PC-9 (cell line): ENCODE data around the gene TMEM43. TPM values are rescaled to one million over a fixed set of nuclear protein-coding genes. Genes with fewer than 3 reads are reported as not detected.

Experiments
- BruUV-seq: library from RNA; stranded (reverse); fragments of 400-500 nt; replicated peaks from 2 replicates; lab custom pipeline; 2021; lab: Mats Ljungman, UMichigan
- CTCF ChIA-PET: fragments of 300-600 bp; sonication (Branson Sonifier 250); formaldehyde crosslinking; loops from one replicate; lab custom pipeline; 2022; ENCODE audit warnings: antibody characterized with exemption; lab: Charles Lee
- POLR2A ChIA-PET: fragments of 300-600 bp; sonication (Branson Sonifier 250); formaldehyde crosslinking; loops from one replicate; lab custom pipeline; 2022; ENCODE audit warnings: antibody characterized with exemption; ENCODE audit not compliant: unreplicated experiment; lab: Charles Lee
- DNase-seq, 2 experiments: peaks; one replicate each; pipeline versions ENCODE4 v3.0.0 to v3.0.0-alpha.2; 2015 to 2022; ENCODE audit warnings: mixed read lengths in 1 of 2
- H2AFZ ChIP-seq: fragments of 200-600 bp; sonication (generic); 2 replicates; pipeline ENCODE4 v1.8.1; 2017; ENCODE audit warnings: antibody characterized with exemption
- H3F3A ChIP-seq: fragments of 200-600 bp; sonication (generic); 2 replicates; pipeline ENCODE4 v1.8.1; 2017; ENCODE audit warnings: antibody characterized with exemption, mild to moderate bottlenecking, low read depth; ENCODE audit not compliant: insufficient read depth
- H3K27ac ChIP-seq: fragments of 200-600 bp; sonication (generic); 2 replicates; pipeline ENCODE4 v1.6.1; 2016; ENCODE audit warnings: mixed run types
- H3K27me3 ChIP-seq: fragments of 200-600 bp; sonication (generic); 2 replicates; pipeline ENCODE4 v1.6.1; 2016; ENCODE audit warnings: low read depth, mixed run types; ENCODE audit not compliant: insufficient read depth
- H3K36me3 ChIP-seq: fragments of 200-600 bp; sonication (generic); 2 replicates; pipeline ENCODE4 v1.6.1; 2016; ENCODE audit warnings: low read depth, mixed run types
- H3K4me1 ChIP-seq: fragments of 200-600 bp; sonication (generic); replicated peaks from 2 replicates; pipeline ENCODE4 v1.6.1; 2016; ENCODE audit warnings: mixed run types; ENCODE audit not compliant: insufficient read depth
- H3K4me2 ChIP-seq: fragments of 200-600 bp; sonication (generic); 2 replicates; pipeline ENCODE4 v1.6.1; 2017; ENCODE audit warnings: mixed run types
- H3K4me3 ChIP-seq: fragments of 200-600 bp; sonication (generic); 2 replicates; pipeline ENCODE4 v1.6.1; 2016; ENCODE audit warnings: mixed run types
- H3K79me2 ChIP-seq: fragments of 200-600 bp; sonication (generic); 2 replicates; pipeline ENCODE4 v1.6.1; 2017; ENCODE audit warnings: low read depth, mixed run types
- H3K9me2 ChIP-seq: fragments of 200-600 bp; sonication (generic); 2 replicates; pipeline ENCODE4 v1.8.1; 2017; ENCODE audit warnings: mild to moderate bottlenecking; ENCODE audit not compliant: insufficient read depth
- H3K9me3 ChIP-seq: fragments of 200-600 bp; sonication (generic); 2 replicates; pipeline ENCODE4 v1.8.1; 2016; ENCODE audit warnings: low read depth; ENCODE audit not compliant: insufficient read depth
- H4K20me1 ChIP-seq: fragments of 200-600 bp; sonication (generic); 2 replicates; pipeline ENCODE4 v1.8.1; 2017; ENCODE audit not compliant: insufficient read depth
- EZH2 ChIP-seq: fragments of 200-600 bp; sonication (generic); IDR thresholded peaks from 2 replicates; pipeline ENCODE4 v1.8.0; 2017; ENCODE audit warnings: antibody characterized with exemption, low read depth
- intact Hi-C: fragments of 100-400 bp; cut with micrococcal nuclease; formaldehyde crosslinking; loops from one replicate; pipeline ENCODE4 v1.10.0; 2022; ENCODE audit not compliant: unreplicated experiment
- total RNA-seq: library from RNA; stranded (reverse); gene quantifications from 2 replicates; pipeline ENCODE4 v1.2.3, GENCODE V29; 2021
- TF ChIP-seq, protein P1 (sequence below): fragments of 200-600 bp; sonication (generic); conservative IDR thresholded peaks from 2 replicates; pipeline ENCODE4 v1.6.1; 2017; ENCODE audit warnings: mixed run types, antibody characterized with exemption, mild to moderate bottlenecking, moderate library complexity

TMEM43 gene
- total RNA-seq, 1 experiment from 2014 or later: 64.7 TPM

DNA sequence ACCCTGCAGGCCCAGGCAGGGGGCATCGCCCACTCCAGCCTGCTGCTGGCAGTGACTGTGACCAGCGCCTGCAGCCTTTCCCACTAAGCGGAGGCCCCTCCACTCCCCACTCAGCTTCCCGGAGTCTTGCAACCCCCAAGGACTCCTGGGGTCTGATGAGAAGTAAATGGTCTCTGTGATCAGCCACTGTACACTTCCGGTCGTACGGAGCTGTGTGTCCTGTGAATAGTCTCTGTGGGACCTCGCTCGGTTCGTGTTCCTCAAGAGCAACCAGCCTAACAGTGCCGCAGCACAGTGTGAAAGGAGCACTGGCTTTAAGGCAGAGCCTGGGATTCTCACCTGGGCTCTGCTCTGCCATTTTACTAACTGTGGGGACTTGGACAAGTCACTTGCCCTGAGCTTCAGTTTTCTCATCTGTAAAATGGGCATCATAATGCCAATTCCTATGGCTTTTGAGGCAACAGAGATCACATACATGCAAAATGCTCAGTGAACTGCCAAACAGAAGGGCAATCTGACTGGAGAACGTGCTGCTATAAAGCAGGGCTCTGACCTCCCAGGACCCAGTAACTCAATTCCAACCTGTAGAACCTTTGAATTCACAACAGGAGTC is 26.7 kb downstream of the TMEM43 start:
- TF ChIP-seq, protein P1, sequence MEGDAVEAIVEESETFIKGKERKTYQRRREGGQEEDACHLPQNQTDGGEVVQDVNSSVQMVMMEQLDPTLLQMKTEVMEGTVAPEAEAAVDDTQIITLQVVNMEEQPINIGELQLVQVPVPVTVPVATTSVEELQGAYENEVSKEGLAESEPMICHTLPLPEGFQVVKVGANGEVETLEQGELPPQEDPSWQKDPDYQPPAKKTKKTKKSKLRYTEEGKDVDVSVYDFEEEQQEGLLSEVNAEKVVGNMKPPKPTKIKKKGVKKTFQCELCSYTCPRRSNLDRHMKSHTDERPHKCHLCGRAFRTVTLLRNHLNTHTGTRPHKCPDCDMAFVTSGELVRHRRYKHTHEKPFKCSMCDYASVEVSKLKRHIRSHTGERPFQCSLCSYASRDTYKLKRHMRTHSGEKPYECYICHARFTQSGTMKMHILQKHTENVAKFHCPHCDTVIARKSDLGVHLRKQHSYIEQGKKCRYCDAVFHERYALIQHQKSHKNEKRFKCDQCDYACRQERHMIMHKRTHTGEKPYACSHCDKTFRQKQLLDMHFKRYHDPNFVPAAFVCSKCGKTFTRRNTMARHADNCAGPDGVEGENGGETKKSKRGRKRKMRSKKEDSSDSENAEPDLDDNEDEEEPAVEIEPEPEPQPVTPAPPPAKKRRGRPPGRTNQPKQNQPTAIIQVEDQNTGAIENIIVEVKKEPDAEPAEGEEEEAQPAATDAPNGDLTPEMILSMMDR: no peak
- TF ChIP-seq EZH2: no peak
- Histone ChIP-seq H3F3A (no peaks in the 10 kb centered on the region; the same call in 1 of the 2 replicates), H3K36me3 (peaks cover 6% of the 10 kb centered on the region; the same call in 1 of the 2 replicates), H3K4me2 (no peak overlapping the region), H3K9me2 (no peaks in the 10 kb centered on the region), H3K9me3 (no peaks in the 10 kb centered on the region), H3K4me1 (no peaks in the 10 kb centered on the region), H4K20me1 (no peaks in the 10 kb centered on the region), H3K79me2 (no peaks in the 10 kb centered on the region), H3K4me3 (no peak overlapping the region), H3K27me3 (no peaks in the 10 kb centered on the region), H2AFZ (no peak overlapping the region), H3K27ac (no peak overlapping the region)
- CTCF ChIA-PET: no interaction called here
- DNase-seq: no peak
- POLR2A ChIA-PET: no interaction called here
- no TSS peak for BruUV-seq
- intact Hi-C loops: no loop called here

DNA sequence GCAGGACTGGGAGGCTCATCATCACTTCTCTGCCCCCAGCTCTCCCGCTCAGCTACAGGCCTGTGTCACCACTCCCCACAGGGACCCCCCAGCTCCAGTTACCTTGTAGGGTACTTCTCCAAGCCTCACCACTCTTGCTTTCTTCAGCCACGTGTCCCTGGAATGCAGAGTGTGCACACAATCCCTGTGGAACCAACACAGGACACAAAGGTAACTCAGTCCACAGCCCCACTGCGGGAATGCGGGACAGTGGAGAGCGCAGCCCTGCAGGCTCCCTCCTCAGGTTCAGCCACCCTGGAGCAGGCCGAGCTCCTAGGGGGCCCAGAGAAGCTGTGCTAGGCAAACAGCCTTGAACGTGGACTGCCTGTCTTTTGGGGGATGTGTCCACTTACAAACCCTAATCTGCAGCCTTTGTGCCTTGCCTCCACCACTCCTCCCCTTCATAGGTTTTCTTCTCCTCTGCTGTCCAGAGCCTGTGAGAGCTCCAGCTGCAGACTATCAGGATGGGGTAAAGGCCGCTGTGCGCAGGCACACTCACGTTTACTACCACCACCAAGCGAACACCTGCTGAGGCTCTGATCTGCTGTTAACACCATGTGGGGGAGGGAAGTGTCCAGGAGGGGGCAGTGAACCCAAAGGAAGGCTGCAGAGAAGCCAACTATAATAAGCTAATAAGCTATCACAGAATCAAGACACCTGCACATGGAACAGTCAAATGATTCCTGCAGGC is 27.5 kb downstream of the TMEM43 start:
- no peaks in the 10 kb centered on the region for H3K27me3 ChIP-seq
- no peak overlapping the region for H3K27ac ChIP-seq
- no peaks in the 10 kb centered on the region for H3K4me1 ChIP-seq
- no peaks in the 10 kb centered on the region for H3K9me3 ChIP-seq
- no TSS peak for BruUV-seq
- H3K4me2 ChIP-seq: no peak overlapping the region
- intact Hi-C loops: no loop called here
- H3F3A ChIP-seq: no peaks in the 10 kb centered on the region
- TF ChIP-seq, protein P1: peak; percentile 53; the same call in 1 of the 2 replicates
- no peak for TF ChIP-seq EZH2
- H3K4me3 ChIP-seq: no peak overlapping the region
- H3K36me3 ChIP-seq: 0 out of 2 replicates have a peak, but pooled peaks cover 4% of the 10 kb centered on the region
- DNase-seq: no peak
- H3K79me2 ChIP-seq: no peaks in the 10 kb centered on the region
- H3K9me2 ChIP-seq: no peaks in the 10 kb centered on the region
- CTCF ChIA-PET: no interaction called here
- POLR2A ChIA-PET: interaction anchor here (0.6 kb wide), 1 partner anchor 219 kb away, joined by 3 read pairs; no protein-coding TSS in a partner anchor
- no peak overlapping the region for H2AFZ ChIP-seq
- H4K20me1 ChIP-seq: no peaks in the 10 kb centered on the region

DNA sequence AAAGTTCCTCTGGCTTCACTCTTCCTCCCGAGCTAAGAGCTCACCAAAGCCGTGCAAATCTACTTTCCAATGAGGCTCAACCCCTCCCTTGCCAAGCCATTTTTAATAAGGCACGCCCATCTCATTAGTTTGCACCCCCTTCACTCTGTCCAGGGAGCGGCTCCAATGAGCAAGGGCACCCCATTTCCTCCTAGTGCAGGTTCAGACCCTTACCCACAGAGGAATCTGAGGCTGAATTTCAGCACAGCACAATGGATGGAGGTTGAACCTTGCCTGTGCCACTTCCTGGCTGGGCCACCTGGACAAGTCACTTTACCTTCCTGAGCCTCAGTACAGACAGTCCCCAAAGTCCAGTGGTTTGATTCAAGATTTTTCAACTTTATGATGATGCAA is 28.1 kb downstream of the TMEM43 start:
- no TSS peak for BruUV-seq
- no peak for DNase-seq
- H3K9me2 ChIP-seq: no peaks in the 10 kb centered on the region
- H3K9me3 ChIP-seq: no peaks in the 10 kb centered on the region
- H3K79me2 ChIP-seq: no peaks in the 10 kb centered on the region
- POLR2A ChIA-PET: interaction anchor here (0.6 kb wide), 1 partner anchor 218 kb away, joined by 3 read pairs; no protein-coding TSS in a partner anchor
- intact Hi-C loops: no loop called here
- TF ChIP-seq, protein P1: no peak
- no peak for TF ChIP-seq EZH2
- H3K4me1 ChIP-seq: no peaks in the 10 kb centered on the region
- no peak overlapping the region for H3K4me3 ChIP-seq
- H4K20me1 ChIP-seq: no peaks in the 10 kb centered on the region
- H3F3A ChIP-seq: no peaks in the 10 kb centered on the region
- H3K36me3 ChIP-seq: 0 out of 2 replicates have a peak, but pooled peaks cover 6% of the 10 kb centered on the region
- CTCF ChIA-PET: no interaction called here
- H3K27ac ChIP-seq: no peak overlapping the region
- H3K27me3 ChIP-seq: no peaks in the 10 kb centered on the region
- no peak overlapping the region for H2AFZ ChIP-seq
- no peak overlapping the region for H3K4me2 ChIP-seq
